Amniotic epithelial cell (primary cell): ENCODE results near the gene GLS.

Experiments
- DNase-seq: peaks from one replicate; pipeline ENCODE4 v3.0.0-alpha.2; 2010; ENCODE audit warnings: low read depth

Gene GLS

GRCh38 chr2:190972846-190973245 lies 92.2 kb downstream of the GLS start:
- DNase-seq, result peak; percentile 43

- no peak for DNase-seq
Measured at GRCh38 chr2:190973262-190973661, 92.6 kb downstream of the GLS start.

GRCh38 chr2:190973726-190974628 lies 93.4 kb downstream of the GLS start:
- peak; percentile 29 for DNase-seq

- no peak for DNase-seq
Measured at GRCh38 chr2:190974629-190975361, 94.2 kb downstream of the GLS start.

- no peak for DNase-seq
Measured at GRCh38 chr2:190976521-190976920, 95.9 kb downstream of the GLS start.

GRCh38 chr2:190977505-190977904 lies 96.9 kb downstream of the GLS start:
- DNase-seq, result no peak

GRCh38 chr2:190978389-190979053 lies 97.9 kb downstream of the GLS start:
- DNase-seq, result peak; percentile 93

GRCh38 chr2:190979906-190980629 lies 99.4 kb downstream of the GLS start:
- DNase-seq, result peak; percentile 91

GRCh38 chr2:190980630-190981209 lies 100.1 kb downstream of the GLS start:
- no peak for DNase-seq

GRCh38 chr2:190981333-190981732 lies 100.7 kb downstream of the GLS start:
- DNase-seq, result no peak

GRCh38 chr2:190981733-190982132 lies 101.1 kb downstream of the GLS start:
- DNase-seq, result no peak

- DNase-seq, result no peak
Measured at GRCh38 chr2:190982262-190983034, 101.8 kb downstream of the GLS start.

- peak; percentile 77 for DNase-seq
Measured at GRCh38 chr2:190984595-190984994, 104.0 kb downstream of the GLS start.

GRCh38 chr2:190986221-190986953 lies 105.8 kb downstream of the GLS start:
- DNase-seq, result no peak

- DNase-seq, result no peak
Measured at GRCh38 chr2:190987116-190987515, 106.5 kb downstream of the GLS start.

GRCh38 chr2:190987938-190988337 lies 107.3 kb downstream of the GLS start:
- no peak for DNase-seq

- no peak for DNase-seq
Measured at GRCh38 chr2:190988910-190989309, 108.3 kb downstream of the GLS start.

GRCh38 chr2:190990132-190990531 lies 109.5 kb downstream of the GLS start:
- DNase-seq, result no peak

- no peak for DNase-seq
Measured at GRCh38 chr2:190993292-190993643, 112.6 kb downstream of the GLS start.

GRCh38 chr2:190994148-190994547 lies 113.5 kb downstream of the GLS start:
- DNase-seq, result no peak
